Calu3 (cell line): ENCODE measurements around the gene GRIK1. TPM values are rescaled to one million over a fixed set of nuclear protein-coding genes. Genes with fewer than 3 reads are reported as not detected.

Experiments
- Bru-seq: library from RNA; stranded (reverse); fragments of 400-500 nt; gene quantifications from one replicate; lab custom pipeline; 2021; lab: Mats Ljungman, UMichigan
- BruChase-seq, 2 experiments: library from RNA; stranded (reverse); fragments of 400-500 nt; gene quantifications; one replicate each; lab custom pipeline; 2021; lab: Mats Ljungman, UMichigan
- BruUV-seq: library from RNA; stranded (reverse); fragments of 400-500 nt; replicated peaks from 2 replicates; lab custom pipeline; 2021; lab: Mats Ljungman, UMichigan
- CTCF ChIA-PET: fragments of 300-600 bp; sonication (Branson Sonifier 250); formaldehyde crosslinking; loops from one replicate; lab custom pipeline; 2022; ENCODE audit warnings: antibody characterized with exemption; lab: Charles Lee
- DNase-seq: peaks from one replicate; pipeline ENCODE4 v3.0.0; 2022
- H3K27ac Mint-ChIP-seq: one replicate; pipeline ENCODE4 v1.8.0; 2022; ENCODE audit warnings: mixed read lengths; ENCODE audit not compliant: unreplicated experiment
- H3K27me3 Mint-ChIP-seq: one replicate; pipeline ENCODE4 v1.8.0; 2022; ENCODE audit warnings: mixed read lengths; ENCODE audit not compliant: unreplicated experiment
- H3K36me3 Mint-ChIP-seq: one replicate; pipeline ENCODE4 v1.8.0; 2022; ENCODE audit warnings: mild to moderate bottlenecking, moderate library complexity, mixed read lengths; ENCODE audit not compliant: insufficient read depth, unreplicated experiment
- H3K4me1 Mint-ChIP-seq: one replicate; pipeline ENCODE4 v1.8.0; 2022; ENCODE audit warnings: mild to moderate bottlenecking, low read depth, mixed read lengths; ENCODE audit not compliant: unreplicated experiment
- H3K4me3 Mint-ChIP-seq: one replicate; pipeline ENCODE4 v1.8.0; 2022; ENCODE audit warnings: mild to moderate bottlenecking, low read depth, moderate library complexity, mixed read lengths; ENCODE audit not compliant: unreplicated experiment
- H3K9me3 Mint-ChIP-seq: one replicate; pipeline ENCODE4 v1.8.0; 2022; ENCODE audit warnings: low read depth, mixed read lengths; ENCODE audit not compliant: unreplicated experiment
- CTCF ChIP-seq: fragments of 200-600 bp; IDR thresholded peaks from one replicate; pipeline ENCODE4 v1.8.0; 2022; ENCODE audit warnings: antibody characterized with exemption; ENCODE audit not compliant: unreplicated experiment
- intact Hi-C: fragments of 100-400 bp; cut with micrococcal nuclease; formaldehyde crosslinking; loops from one replicate; pipeline ENCODE4 v1.10.0; 2022; ENCODE audit not compliant: unreplicated experiment
- long read RNA-seq: library from polyadenylated mRNA; stranded (forward); transcript quantifications from one replicate; pipeline ENCODE4 v2.0.0, GENCODE V29; 2022
- total RNA-seq: library from RNA; stranded (reverse); gene quantifications from 2 replicates; pipeline ENCODE4 v1.2.3, GENCODE V29; 2022

Gene GRIK1
- total RNA-seq (not detected in 2 replicates), Bru-seq, nascent RNA (percentile 5 among the genes with signal in this experiment), BruChase-seq, experiment 1, labeled RNA remaining after a 6-hour chase (percentile 1 among the genes with signal in this experiment), BruChase-seq, experiment 2, labeled RNA remaining after a 2-hour chase (percentile 2 among the genes with signal in this experiment)
- long read RNA-seq, partial matches to known transcripts = 0 of 1 reads
- long read RNA-seq, other reads (novel, unspliced or antisense) = 1 of 1 reads

- BruUV-seq = no TSS peak
- CTCF ChIA-PET = interaction anchor here (0.5 kb wide), 1 partner anchor 427 kb away, joined by 3 read pairs; no protein-coding TSS in a partner anchor
These were observed at the start of gene GRIK1 for GRCh38 chr21:29939924-29940275. Gene GRIK1, minus strand, starts transcription at chr21:29939996.

GRCh38 chr21:29987762-29988161, 48.0 kb upstream of the GRIK1 start:
- no peak for TF ChIP-seq CTCF
- no peak overlapping the region for H3K4me3 Mint-ChIP-seq
- CTCF ChIA-PET = no interaction called here
- no peaks in the 10 kb centered on the region for H3K27me3 Mint-ChIP-seq
- H3K27ac Mint-ChIP-seq = no peak overlapping the region
- intact Hi-C loops = no loop called here
- no peaks in the 10 kb centered on the region for H3K9me3 Mint-ChIP-seq
- BruUV-seq = no TSS peak
- H3K4me1 Mint-ChIP-seq = no peaks in the 10 kb centered on the region
- DNase-seq = no peak
- H3K36me3 Mint-ChIP-seq = no peaks in the 10 kb centered on the region

More at GRCh38 chr21:29939924-29940275, at the start of gene GRIK1:
- Mint-ChIP-seq H3K4me1 (no peaks in the 10 kb centered on the region), H3K27me3 (peaks cover 26% of the 10 kb centered on the region), H3K36me3 (no peaks in the 10 kb centered on the region), H3K4me3 (peak within 1 kb of the TSS; percentile 37), H3K9me3 (no peaks in the 10 kb centered on the region), H3K27ac (no peak within 1 kb of the TSS)
- no peak for TF ChIP-seq CTCF
- intact Hi-C loops = loop anchor here (5.0 kb wide), 1 partner anchor 252 kb away; no protein-coding TSS in a partner anchor
- DNase-seq = no peak

- CTCF ChIA-PET = no interaction called here
- no TSS peak for BruUV-seq
- Mint-ChIP-seq H3K27me3 (no peaks in the 10 kb centered on the region), H3K27ac (no peak overlapping the region), H3K4me1 (no peaks in the 10 kb centered on the region), H3K9me3 (no peaks in the 10 kb centered on the region), H3K4me3 (no peak overlapping the region), H3K36me3 (no peaks in the 10 kb centered on the region)
- no peak for DNase-seq
- intact Hi-C loops = no loop called here
- no peak for TF ChIP-seq CTCF
These were observed 46.1 kb upstream of the GRIK1 start for GRCh38 chr21:29985866-29986265.

- no peaks in the 10 kb centered on the region for H3K4me1 Mint-ChIP-seq
- no peak for TF ChIP-seq CTCF
These were observed 39.2 kb upstream of the GRIK1 start for GRCh38 chr21:29979043-29979442.

More at GRCh38 chr21:29979043-29979442, 39.2 kb upstream of the GRIK1 start:
- CTCF ChIA-PET = no interaction called here
- Mint-ChIP-seq H3K4me3 (no peak overlapping the region), H3K27me3 (no peaks in the 10 kb centered on the region), H3K36me3 (no peaks in the 10 kb centered on the region), H3K9me3 (no peaks in the 10 kb centered on the region), H3K27ac (no peak overlapping the region)
- no TSS peak for BruUV-seq
- intact Hi-C loops = no loop called here
- no peak for DNase-seq
